SK-MEL-5 (cell line): Measurements from ENCODE around the gene EPB41L3. TPM values are rescaled to one million over a fixed set of nuclear protein-coding genes. Genes with fewer than 3 reads are reported as not detected.

Source experiments
- DNase-seq: peaks from one replicate; pipeline ENCODE4 v3.0.0-alpha.2; 2016; ENCODE audit warnings: low read depth, low spot score
- in situ Hi-C: cut with HindIII; loops from 2 replicates; pipeline ENCODE4 v1.10.0; 2016; ENCODE audit warnings: low sequenced_read_pairs, high pct_unique_total_duplicates, low pct_unique_long_range_greater_than_20kb
- total RNA-seq: library from RNA; depleted of rRNA; stranded (reverse); fragments of >200 nt; shearing (Covaris generic); gene quantifications from 2 replicates; pipeline ENCODE4 v1.2.3, GENCODE V29; 2014

The EPB41L3 gene
- total RNA-seq, 1 experiment from 2014 or later, result 107 TPM

- in situ Hi-C loops, result no loop called here
- DNase-seq, result no peak
Observed at GRCh38 chr18:5539391-5539790, 4.4 kb downstream of the EPB41L3 start.

- in situ Hi-C loops, result no loop called here
Observed at GRCh38 chr18:5538544-5538943, 5.3 kb downstream of the EPB41L3 start.

GRCh38 chr18:5537860-5538259, 5.9 kb downstream of the EPB41L3 start:
- no peak for DNase-seq
- in situ Hi-C loops, result no loop called here

More at GRCh38 chr18:5538544-5538943, 5.3 kb downstream of the EPB41L3 start:
- DNase-seq, result no peak

DNA sequence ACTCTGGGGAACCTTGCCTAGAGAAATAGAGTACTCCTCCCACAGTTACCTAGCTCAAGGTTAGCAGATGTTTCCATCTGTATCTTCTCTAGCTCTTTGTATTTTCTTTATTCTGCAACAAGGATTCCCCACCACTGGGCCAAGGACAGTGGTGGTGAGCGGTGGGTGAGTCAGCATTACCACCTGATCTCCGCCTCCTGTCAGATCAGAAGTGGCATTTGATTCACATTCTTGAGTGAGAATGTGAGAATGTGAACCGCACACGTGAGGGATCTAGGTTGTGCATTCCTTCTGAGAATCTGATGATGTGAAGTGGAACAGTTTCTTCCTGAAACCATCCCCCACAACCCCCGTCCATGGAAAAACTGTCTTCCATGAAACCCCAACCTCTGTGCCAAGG, 9.0 kb downstream of the EPB41L3 start:
- no peak for DNase-seq
- in situ Hi-C loops, result no loop called here

GRCh38 chr18:5532066-5532465, 11.7 kb downstream of the EPB41L3 start:
- in situ Hi-C loops, result no loop called here
- DNase-seq, result no peak

GRCh38 chr18:5530629-5531178, 13.1 kb downstream of the EPB41L3 start:
- DNase-seq, result no peak
- in situ Hi-C loops, result no loop called here

GRCh38 chr18:5529471-5529870, 14.3 kb downstream of the EPB41L3 start:
- in situ Hi-C loops, result no loop called here
- DNase-seq, result no peak

DNA sequence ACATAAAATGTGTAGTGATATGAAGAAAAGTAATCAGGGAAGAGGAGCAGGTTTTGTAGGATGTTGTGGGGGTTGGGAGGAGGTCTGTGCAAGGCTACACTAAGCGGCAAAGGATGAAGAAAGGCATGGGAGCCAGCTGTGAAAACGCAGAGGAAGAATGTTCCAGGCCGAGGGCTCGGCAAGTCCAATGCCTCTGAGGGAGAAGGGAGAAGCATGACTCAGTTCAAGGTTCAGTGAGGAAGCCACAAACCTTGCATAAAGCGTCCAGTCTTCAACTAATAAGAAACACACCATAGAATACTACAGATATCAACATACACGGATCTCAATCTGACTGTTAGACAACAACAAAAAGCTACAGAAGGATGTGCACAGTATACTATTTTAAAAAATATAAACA, 16.2 kb downstream of the EPB41L3 start:
- in situ Hi-C loops, result no loop called here
- no peak for DNase-seq

GRCh38 chr18:5524660-5525059, 19.1 kb downstream of the EPB41L3 start:
- in situ Hi-C loops, result no loop called here
- DNase-seq, result peak; percentile 48

GRCh38 chr18:5521000-5521399, 22.8 kb downstream of the EPB41L3 start:
- in situ Hi-C loops, result no loop called here
- no peak for DNase-seq

DNA sequence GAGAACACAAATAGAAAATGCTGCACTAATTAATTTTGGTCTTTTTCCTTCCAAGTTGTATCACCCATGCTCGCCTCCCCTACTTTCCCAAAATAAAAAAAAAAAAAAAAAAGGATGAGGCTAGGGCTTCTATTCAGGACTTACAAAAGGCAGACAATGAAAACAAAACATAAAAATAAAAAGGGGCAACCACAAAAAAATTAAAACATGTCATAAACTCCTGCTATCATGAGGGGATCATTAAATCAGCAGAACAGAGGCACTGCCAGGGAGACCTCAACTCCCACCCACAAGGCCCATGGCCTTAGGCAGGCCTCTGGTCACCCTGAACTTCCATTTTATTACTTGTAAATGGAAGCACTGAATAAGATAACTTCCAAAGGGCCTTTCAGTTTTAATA, 23.3 kb downstream of the EPB41L3 start:
- DNase-seq, result no peak
- in situ Hi-C loops, result no loop called here

GRCh38 chr18:5519448-5520298, 24.1 kb downstream of the EPB41L3 start:
- in situ Hi-C loops, result no loop called here
- no peak for DNase-seq

- in situ Hi-C loops, result no loop called here
- DNase-seq, result no peak
Observed at GRCh38 chr18:5518899-5519371, 24.9 kb downstream of the EPB41L3 start.

- DNase-seq, result no peak
- in situ Hi-C loops, result no loop called here
Observed at GRCh38 chr18:5518179-5518770, 25.5 kb downstream of the EPB41L3 start.

- in situ Hi-C loops, result no loop called here
- DNase-seq, result no peak
Observed at GRCh38 chr18:5516841-5517240, 27.0 kb downstream of the EPB41L3 start.

- in situ Hi-C loops, result no loop called here
- no peak for DNase-seq
Observed at GRCh38 chr18:5515011-5515784, 28.6 kb downstream of the EPB41L3 start.

GRCh38 chr18:5513947-5514346, 29.9 kb downstream of the EPB41L3 start:
- in situ Hi-C loops, result no loop called here
- no peak for DNase-seq

GRCh38 chr18:5512176-5512575, 31.6 kb downstream of the EPB41L3 start:
- in situ Hi-C loops, result no loop called here
- peak; percentile 79 for DNase-seq
